Mesangial cell (primary cell): ENCODE measurements around the gene PDCD2. TPM values are rescaled to one million over a fixed set of nuclear protein-coding genes. Genes with fewer than 3 reads are reported as not detected.

ENCODE experiments used
- total RNA-seq: library from RNA; depleted of rRNA; stranded (reverse); fragments of >200 nt; gene quantifications from 2 replicates; pipeline ENCODE4 v1.2.3, GENCODE V29; 2015

The PDCD2 gene
- 83.2 and 98.1 TPM in 2 replicates for total RNA-seq

GRCh38 chr6:170584181-170584953 is at the start of gene PDCD2:
Gene PDCD2 (minus strand): TSS chr6:170584637. CDS start chr6:170584581, 56 bp downstream.

GRCh38 chr6:170554013-170554795 is 30.2 kb downstream of the PDCD2 start, which contains the start of gene TBP:
Gene TBP (plus strand): TSS chr6:170554369. CDS start chr6:170557030, 2,661 bp downstream.

GRCh38 chr6:170552765-170553533 is 31.5 kb downstream of the PDCD2 start, which contains the start of gene PSMB1:
Gene PSMB1 (minus strand): TSS chr6:170553307. CDS start chr6:170553242, 65 bp downstream.

Other genes with a start within 250 kb of the PDCD2 start
- gene PSMB1, start 31.3 kb downstream of the PDCD2 start, total RNA-seq = 316 and 374 TPM in 2 replicates
- 18.0 and 20.7 TPM in 2 replicates for gene TBP, start 30.3 kb downstream of the PDCD2 start, total RNA-seq